Lung (tissue), 12 donors: ENCODE measurements around the gene SLC43A3. TPM values are rescaled to one million over a fixed set of nuclear protein-coding genes. Genes with fewer than 3 reads are reported as not detected.

Source experiments
- ATAC-seq: fragments of 200-7000 bp; cut with Tn5 transposase; one replicate; pipeline ENCODE4 v1.9.1; 2020; ENCODE audit warnings: moderate number of reproducible peaks; ENCODE audit not compliant: insufficient read depth, low FRiP score
- DNase-seq, 3 donors: peaks; one replicate each; pipeline ENCODE4 v3.0.0-alpha.2; 2013 to 2017
- H3K27ac ChIP-seq, 2 donors: one replicate each; pipeline ENCODE4 v1.5.1; 2013; ENCODE audit warnings: mild to moderate bottlenecking in 2 of 2, moderate library complexity in 2 of 2, control low read depth in 1 of 2, inconsistent platforms in 1 of 2, low read depth in 1 of 2, low read length in 1 of 2
- H3K27me3 ChIP-seq, 3 donors: one replicate each; pipeline ENCODE4 v1.5.1; 2013; ENCODE audit warnings: low read length in 2 of 3; ENCODE audit not compliant: control insufficient read depth in 3 of 3, insufficient read depth in 3 of 3
- H3K36me3 ChIP-seq, 4 donors: one replicate each; pipeline ENCODE4 v1.5.1; 2013; ENCODE audit warnings: low read length in 4 of 4, mild to moderate bottlenecking in 1 of 4, moderate library complexity in 1 of 4; ENCODE audit not compliant: control insufficient read depth in 4 of 4, insufficient read depth in 4 of 4
- H3K4me1 ChIP-seq, 5 donors: one replicate each; pipeline ENCODE4 v1.5.1; 2013; ENCODE audit warnings: low read length in 5 of 5, mild to moderate bottlenecking in 2 of 5, moderate library complexity in 1 of 5; ENCODE audit not compliant: control insufficient read depth in 5 of 5, insufficient read depth in 5 of 5
- H3K4me3 ChIP-seq: one replicate; pipeline ENCODE4 v1.5.1; 2013; ENCODE audit warnings: mild to moderate bottlenecking, control low read depth, moderate library complexity
- H3K9ac ChIP-seq, 2 donors: one replicate each; pipeline ENCODE4 v1.5.1; 2013; ENCODE audit warnings: low read length in 2 of 2, control low read depth in 1 of 2; ENCODE audit not compliant: insufficient read depth in 1 of 2
- H3K9me3 ChIP-seq, 4 donors: one replicate each; pipeline ENCODE4 v1.5.1; 2013; ENCODE audit warnings: low read length in 3 of 4, mild to moderate bottlenecking in 1 of 4, moderate library complexity in 1 of 4; ENCODE audit not compliant: control insufficient read depth in 4 of 4, insufficient read depth in 3 of 4
- CTCF ChIP-seq: IDR thresholded peaks from 2 replicates; pipeline ENCODE4 v1.5.1; 2012; ENCODE audit warnings: mild to moderate bottlenecking; ENCODE audit errors: control extremely low read depth, extremely low read depth
- WGBS, 2 donors: extraction: QIAGEN DNeasy Blood & Tissue Kit; methylation state at CpG; one replicate each; pipeline ENCODE4 v1.1.7; 2013; 5-methylcytosine and 5-hydroxymethylcytosine counted together
- polyA plus RNA-seq, 2 donors: library from polyadenylated mRNA; stranded (reverse); fragments of 200-250 nt; gene quantifications; one replicate each; pipeline ENCODE4 v1.2.1, GENCODE V29; 2013
- total RNA-seq, 2 donors: library from RNA; depleted of rRNA in 1 of 2; stranded (reverse); fragments of >200 nt in 1 of 2; gene quantifications; one replicate each; pipeline ENCODE4 v1.2.1, GENCODE V29; 2014 to 2021
- donor health status: control.
- donor health status: control.
- donor health status: Bipolar disorder and iron deficiency.
- donor health status: healthy.
- donor health status: DM: yes; HTN: yes; CAD: no.

SLC43A3 gene
- total and polyA plus RNA-seq, 4 donors = 23.3 to 155 (median 105) TPM

DNA sequence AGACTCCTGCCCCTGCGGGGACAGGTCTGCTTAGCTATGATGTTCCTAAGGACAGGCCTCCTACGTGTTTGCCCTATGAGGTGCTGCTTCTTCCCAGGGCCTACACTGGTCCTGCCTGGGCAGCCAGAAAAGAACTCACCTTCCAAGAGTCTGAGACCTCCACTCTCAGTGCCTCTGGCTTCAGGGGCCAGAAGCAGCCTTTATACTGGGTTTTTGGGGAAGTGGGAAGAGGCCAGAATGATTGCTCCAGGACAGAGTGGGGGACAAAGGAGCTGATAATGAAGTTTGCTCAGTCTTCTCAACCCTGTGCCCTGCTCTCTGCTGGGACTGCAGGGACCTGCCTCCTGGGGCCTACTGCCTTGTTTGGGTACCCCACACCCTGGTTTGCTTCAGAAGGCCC, 45.9 kb downstream of the SLC43A3 start, which contains the start of gene PRG3:
TSS of gene PRG3 (minus strand) at position 176 of the 400 bp plus-strand sequence. CDS start 442 bp downstream, outside the sequence.
- Histone ChIP-seq H3K9me3 (peaks cover 0 to 5% (median 0%) of the 10 kb centered on the region in 4 donors), H3K27ac (no peak within 1 kb of the TSS), H3K36me3 (no peaks in the 10 kb centered on the region), H3K4me1 (no peaks in the 10 kb centered on the region), H3K4me3 (no peak within 1 kb of the TSS), H3K27me3 (peaks cover 0 to 3% (median 2%) of the 10 kb centered on the region in 3 donors), H3K9ac (no peak within 1 kb of the TSS)
- WGBS, 2 donors = 77 to 89% methylated on average over 2 of the region's 2 CpGs
- DNase-seq (no peak), ATAC-seq (no peak)
- TF ChIP-seq CTCF = no peak

- DNase-seq (peak in 1 of 3 donors; percentile 32), ATAC-seq (no peak)
- TF ChIP-seq CTCF = no peak
- Histone ChIP-seq H3K9me3 (peaks cover 0 to 5% (median 0%) of the 10 kb centered on the region in 4 donors), H3K27ac (no peak overlapping the region), H3K4me3 (no peak overlapping the region), H3K27me3 (peaks cover 0 to 3% (median 2%) of the 10 kb centered on the region in 3 donors), H3K4me1 (no peaks in the 10 kb centered on the region), H3K36me3 (no peaks in the 10 kb centered on the region), H3K9ac (no peak overlapping the region)
- WGBS, 2 donors = 31 to 34% methylated on average over 10 of the region's 10 CpGs
Observed at GRCh38 chr11:57379732-57380131, 47.2 kb downstream of the SLC43A3 start.

DNA sequence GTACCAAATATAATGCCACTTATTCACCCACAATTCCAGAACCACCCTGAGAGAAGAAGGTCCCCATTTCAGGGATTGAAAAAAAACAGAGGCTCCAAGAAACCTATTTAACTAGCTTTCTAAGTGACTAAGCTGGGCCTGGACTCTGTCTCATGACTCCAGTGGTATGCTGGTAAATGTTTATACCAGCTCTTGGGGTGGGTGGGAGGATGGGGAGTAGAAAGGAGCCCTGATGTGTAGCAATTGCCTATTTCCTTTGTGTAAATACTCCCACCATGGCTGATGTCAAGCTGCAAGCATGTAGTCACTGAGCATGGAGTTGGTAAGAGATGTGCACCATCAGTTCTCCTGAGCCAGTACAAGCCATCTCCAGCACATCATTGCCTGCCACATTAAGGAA, 48.7 kb downstream of the SLC43A3 start:
- H3K27me3 ChIP-seq = peaks cover 0 to 2% (median 0%) of the 10 kb centered on the region in 3 donors
- DNase-seq (no peak), ATAC-seq (no peak)
- H3K4me1 ChIP-seq = no peaks in the 10 kb centered on the region
- no peaks in the 10 kb centered on the region for H3K36me3 ChIP-seq
- H3K4me3 ChIP-seq = no peak overlapping the region
- no peak overlapping the region for H3K27ac ChIP-seq
- TF ChIP-seq CTCF = no peak
- H3K9me3 ChIP-seq = peaks cover 0 to 5% (median 0%) of the 10 kb centered on the region in 4 donors
- no peak overlapping the region for H3K9ac ChIP-seq

GRCh38 chr11:57377107-57377506, 49.8 kb downstream of the SLC43A3 start:
- H3K27me3 ChIP-seq = peaks cover 0 to 2% (median 0%) of the 10 kb centered on the region in 3 donors
- H3K9ac ChIP-seq = no peak overlapping the region
- H3K27ac ChIP-seq = no peak overlapping the region
- TF ChIP-seq CTCF = no peak
- DNase-seq (no peak), ATAC-seq (no peak)
- H3K4me1 ChIP-seq = no peaks in the 10 kb centered on the region
- peaks cover 0 to 5% (median 0%) of the 10 kb centered on the region in 4 donors for H3K9me3 ChIP-seq
- H3K4me3 ChIP-seq = no peak overlapping the region
- 69 to 87% methylated on average over 5 of the region's 5 CpGs for WGBS, 2 donors
- H3K36me3 ChIP-seq = no peaks in the 10 kb centered on the region
